Measurements from ENCODE around the gene KHDRBS2. TPM values are rescaled to one million over a fixed set of nuclear protein-coding genes. Genes with fewer than 3 reads are reported as not detected.

The KHDRBS2 gene
- total RNA-seq, 1 experiment from 2014 or later = 2.7 TPM

- H3K56ac ChIP-seq (ENCODE audit: insufficient read length, low read depth, low read length) = no peak overlapping the region
- Mint-ChIP-seq H3K9me3 (peaks cover 6 to 13% of the 10 kb centered on the region in 2 experiments; a peak in 4 of 5 replicates), H3K27me3 (ENCODE audit: low read depth) (no peaks in the 10 kb centered on the region), H3K36me3 (ENCODE audit: insufficient read depth in 1 of 3, low read depth in 3 of 3) (peaks cover 0 to 9% (median 9%) of the 10 kb centered on the region in 3 experiments; a peak in 4 of 7 replicates), H3K27ac (no peak overlapping the region), H3K4me1 (peaks cover 0 to 4% of the 10 kb centered on the region in 2 experiments; a peak in 1 of 4 replicates), H3K4me3 (no peak overlapping the region)
- no peak overlapping the region for H2AK5ac ChIP-seq (ENCODE audit: insufficient read length, low read length)
- H2BK20ac ChIP-seq (ENCODE audit: low read depth, low read length, poor library complexity, severe bottlenecking) = no peak overlapping the region
- no peak overlapping the region for H4K8ac ChIP-seq (replicated peaks; ENCODE audit: insufficient read length, low read depth, low read length)
- no peak overlapping the region for H3K18ac ChIP-seq (ENCODE audit: insufficient read length, low read depth, low read length)
- TF ChIP-seq CTCF (conservative IDR thresholded peaks at IDR 0.05) = no peak
- H3K4me1 ChIP-seq (ENCODE audit: insufficient read depth, low read length) = no peaks in the 10 kb centered on the region
- H3K14ac ChIP-seq (ENCODE audit: insufficient read depth, low read length) = no peak overlapping the region
- H4K20me1 ChIP-seq (ENCODE audit: control insufficient read depth, insufficient read depth, insufficient read length) = no peaks in the 10 kb centered on the region
- H3K27me3 ChIP-seq (ENCODE audit: insufficient read depth, low read length) = no peaks in the 10 kb centered on the region
- H3K4me2 ChIP-seq (ENCODE audit: insufficient read depth, insufficient read length, low read length) = no peak overlapping the region
- no peaks in the 10 kb centered on the region for H3K79me2 ChIP-seq (ENCODE audit: insufficient read depth, low read length)
- no CpG with 5 or more reads among the region's 3 CpGs for WGBS (ENCODE audit: extremely low coverage, insufficient read length, low lambda C conversion rate)
- H3K4ac ChIP-seq (ENCODE audit: low read depth, low read length) = no peak overlapping the region
- no peak overlapping the region for H2BK12ac ChIP-seq (ENCODE audit: insufficient read length, low read depth, low read length)
- no peak overlapping the region for H2BK5ac ChIP-seq (ENCODE audit: insufficient read length, low read length)
- no peak overlapping the region for H3K23ac ChIP-seq (ENCODE audit: insufficient read length, low read depth, low read length)
- H3K9me3 ChIP-seq (ENCODE audit: control insufficient read depth, low read depth, low read length) = no peaks in the 10 kb centered on the region
- no peaks in the 10 kb centered on the region for H3K23me2 ChIP-seq (ENCODE audit: insufficient read length, low read depth, low read length, poor library complexity, severe bottlenecking)
- no peak overlapping the region for H4K91ac ChIP-seq (ENCODE audit: insufficient read length, low read depth, low read length)
- no peak overlapping the region for H4K5ac ChIP-seq (ENCODE audit: insufficient read length, low read depth, low read length)
- DNase-seq = no peak
- H2AFZ ChIP-seq (ENCODE audit: low read length) = no peak overlapping the region
- no peak overlapping the region for H2BK15ac ChIP-seq (ENCODE audit: low read depth, low read length)
- H2BK120ac ChIP-seq (ENCODE audit: low read depth, low read length, poor library complexity, severe bottlenecking) = no peak overlapping the region
- H3K9ac ChIP-seq (ENCODE audit: extremely low read depth, insufficient read length, low read length) = no peak overlapping the region
- H3K79me1 ChIP-seq (ENCODE audit: insufficient read depth, low read depth, low read length, poor library complexity, severe bottlenecking) = no peaks in the 10 kb centered on the region
- H3T11ph ChIP-seq (ENCODE audit: low read length) = no peak overlapping the region
- no peak overlapping the region for H3K27ac ChIP-seq (ENCODE audit: insufficient read length, low read depth, low read length)
Measured at GRCh38 chr6:61640463-61640862, 645.6 kb downstream of the KHDRBS2 start.

All from H9 (cell line).